WERI-Rb-1 (cell line): Measurements from ENCODE around the gene SMPDL3A.

Experiments used
- DNase-seq: peaks from one replicate; pipeline ENCODE4 v3.0.0-alpha.2; 2020
- H3K27ac ChIP-seq: fragments of 250-450 bp; sonication (Bioruptor Pico); 2 replicates; pipeline ENCODE4 v1.5.1; 2020; ENCODE audit warnings: mild to moderate bottlenecking, moderate library complexity
- H3K27me3 ChIP-seq: fragments of 250-450 bp; sonication (Bioruptor Pico); 2 replicates; pipeline ENCODE4 v1.5.1; 2021; ENCODE audit warnings: mild to moderate bottlenecking, low read depth, moderate library complexity; ENCODE audit not compliant: insufficient read depth, severe bottlenecking
- H3K36me3 ChIP-seq: fragments of 250-450 bp; sonication (Bioruptor Pico); 2 replicates; pipeline ENCODE4 v1.5.1; 2020; ENCODE audit warnings: mild to moderate bottlenecking, moderate library complexity
- H3K4me3 ChIP-seq: 2 replicates; pipeline ENCODE4 v1.5.1; 2011; ENCODE audit warnings: low read depth, mild to moderate bottlenecking, control low read depth, low read length
- H3K9me3 ChIP-seq: fragments of 250-450 bp; sonication (Bioruptor Pico); 2 replicates; pipeline ENCODE4 v1.5.1; 2021; ENCODE audit warnings: mild to moderate bottlenecking, moderate library complexity; ENCODE audit not compliant: severe bottlenecking
- TF ChIP-seq, protein P1 (sequence below): IDR thresholded peaks from 2 replicates; pipeline ENCODE4 v1.5.1; 2011; ENCODE audit warnings: low read depth, mild to moderate bottlenecking, control low read depth, inconsistent platforms, low read length

Gene SMPDL3A

DNA sequence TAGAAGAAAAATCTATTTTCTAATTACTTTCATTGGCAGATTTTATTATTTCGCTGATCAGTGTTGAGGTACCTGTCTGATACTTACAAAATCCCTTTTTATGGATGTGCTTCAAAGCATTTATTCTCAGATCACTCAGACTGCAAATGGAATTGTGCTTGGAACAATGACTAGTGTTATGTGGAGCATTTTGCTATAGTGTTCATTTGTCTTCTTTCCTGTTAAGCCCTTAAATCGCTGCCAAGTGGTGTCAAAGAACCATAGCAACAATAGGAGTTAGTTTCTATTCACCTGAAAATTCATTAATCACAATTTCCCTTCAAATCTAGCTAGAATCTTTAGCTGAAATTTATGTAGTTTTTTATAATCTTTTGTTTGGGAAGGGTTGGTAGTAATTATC, 29.8 kb downstream of the SMPDL3A start:
- Histone ChIP-seq H3K27ac (no peak overlapping the region), H3K4me3 (no peak overlapping the region), H3K27me3 (no peaks in the 10 kb centered on the region), H3K9me3 (no peaks in the 10 kb centered on the region), H3K36me3 (no peaks in the 10 kb centered on the region)
- DNase-seq, result no peak
- TF ChIP-seq, protein P1, sequence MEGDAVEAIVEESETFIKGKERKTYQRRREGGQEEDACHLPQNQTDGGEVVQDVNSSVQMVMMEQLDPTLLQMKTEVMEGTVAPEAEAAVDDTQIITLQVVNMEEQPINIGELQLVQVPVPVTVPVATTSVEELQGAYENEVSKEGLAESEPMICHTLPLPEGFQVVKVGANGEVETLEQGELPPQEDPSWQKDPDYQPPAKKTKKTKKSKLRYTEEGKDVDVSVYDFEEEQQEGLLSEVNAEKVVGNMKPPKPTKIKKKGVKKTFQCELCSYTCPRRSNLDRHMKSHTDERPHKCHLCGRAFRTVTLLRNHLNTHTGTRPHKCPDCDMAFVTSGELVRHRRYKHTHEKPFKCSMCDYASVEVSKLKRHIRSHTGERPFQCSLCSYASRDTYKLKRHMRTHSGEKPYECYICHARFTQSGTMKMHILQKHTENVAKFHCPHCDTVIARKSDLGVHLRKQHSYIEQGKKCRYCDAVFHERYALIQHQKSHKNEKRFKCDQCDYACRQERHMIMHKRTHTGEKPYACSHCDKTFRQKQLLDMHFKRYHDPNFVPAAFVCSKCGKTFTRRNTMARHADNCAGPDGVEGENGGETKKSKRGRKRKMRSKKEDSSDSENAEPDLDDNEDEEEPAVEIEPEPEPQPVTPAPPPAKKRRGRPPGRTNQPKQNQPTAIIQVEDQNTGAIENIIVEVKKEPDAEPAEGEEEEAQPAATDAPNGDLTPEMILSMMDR, result no peak

DNA sequence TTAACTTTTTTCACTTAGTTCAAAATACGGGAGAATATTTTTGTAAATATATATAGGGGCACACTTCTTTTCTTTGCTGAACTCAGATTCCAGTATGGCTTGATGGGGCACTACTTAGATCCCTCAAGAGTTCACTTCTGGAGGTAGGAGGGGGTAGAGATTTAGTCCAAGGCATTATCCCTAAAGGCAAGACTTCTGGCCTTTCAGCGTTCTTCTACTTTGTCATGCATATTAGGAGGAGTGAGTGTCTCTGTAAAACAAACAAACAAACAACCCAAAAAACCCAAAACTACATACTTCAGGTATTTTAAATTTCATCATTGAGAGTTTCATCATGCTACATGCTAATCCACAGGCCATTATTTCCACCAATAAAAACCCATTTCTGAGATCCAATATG, 32.0 kb downstream of the SMPDL3A start:
- Histone ChIP-seq H3K36me3 (no peaks in the 10 kb centered on the region), H3K9me3 (no peaks in the 10 kb centered on the region), H3K27ac (no peak overlapping the region), H3K27me3 (no peaks in the 10 kb centered on the region), H3K4me3 (no peak overlapping the region)
- DNase-seq, result no peak
- TF ChIP-seq, protein P1, result no peak

GRCh38 chr6:122825163-122825562, 36.1 kb downstream of the SMPDL3A start:
- TF ChIP-seq, protein P1, result no peak
- no peak overlapping the region for H3K27ac ChIP-seq
- H3K27me3 ChIP-seq, result no peaks in the 10 kb centered on the region
- DNase-seq, result no peak
- H3K9me3 ChIP-seq, result no peaks in the 10 kb centered on the region
- H3K4me3 ChIP-seq, result no peak overlapping the region
- no peaks in the 10 kb centered on the region for H3K36me3 ChIP-seq

DNA sequence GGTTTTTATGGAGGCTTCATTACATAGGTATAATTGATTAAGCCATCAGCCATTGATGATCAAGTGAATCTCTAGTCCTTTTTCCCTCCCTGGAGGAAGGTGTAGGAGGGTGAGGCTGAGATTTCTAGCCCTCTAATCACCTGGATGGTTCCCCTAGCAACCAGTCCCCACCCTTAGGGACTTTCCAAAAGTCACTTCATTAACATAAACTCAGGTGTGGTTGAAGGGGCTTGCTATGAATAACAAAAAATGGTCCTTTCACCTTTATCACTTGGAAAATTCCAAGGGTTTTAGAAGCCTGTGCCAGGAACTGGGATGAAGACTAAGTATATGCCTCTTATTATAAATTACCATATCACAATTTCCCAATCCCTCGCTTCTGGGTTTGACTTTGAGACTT, 40.4 kb downstream of the SMPDL3A start:
- Histone ChIP-seq H3K9me3 (no peaks in the 10 kb centered on the region), H3K36me3 (no peaks in the 10 kb centered on the region), H3K27ac (no peak overlapping the region), H3K27me3 (no peaks in the 10 kb centered on the region), H3K4me3 (no peak overlapping the region)
- DNase-seq, result no peak
- TF ChIP-seq, protein P1, result no peak

DNA sequence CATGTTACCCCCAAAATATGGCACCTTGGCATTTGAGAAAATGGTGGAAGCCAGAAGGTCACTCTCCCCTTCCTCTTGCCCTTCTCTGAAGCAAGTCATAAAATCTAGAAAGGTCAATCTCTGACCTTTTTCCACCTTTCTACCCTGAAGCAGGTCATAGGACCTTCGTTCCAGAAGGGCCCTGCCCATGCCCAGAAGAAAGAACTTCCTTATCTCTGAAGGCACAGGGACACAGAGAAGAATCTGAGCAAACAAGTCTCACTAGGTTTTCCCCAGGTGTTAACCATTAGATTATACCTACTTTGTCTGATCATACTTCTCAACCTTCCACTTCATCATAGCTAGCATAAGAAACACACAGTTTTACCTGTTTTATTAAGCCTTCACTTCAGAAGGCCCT, 42.5 kb downstream of the SMPDL3A start:
- no peak overlapping the region for H3K27ac ChIP-seq
- TF ChIP-seq, protein P1, result no peak
- H3K36me3 ChIP-seq, result no peaks in the 10 kb centered on the region
- DNase-seq, result no peak
- H3K27me3 ChIP-seq, result no peaks in the 10 kb centered on the region
- no peak overlapping the region for H3K4me3 ChIP-seq
- H3K9me3 ChIP-seq, result no peaks in the 10 kb centered on the region

DNA sequence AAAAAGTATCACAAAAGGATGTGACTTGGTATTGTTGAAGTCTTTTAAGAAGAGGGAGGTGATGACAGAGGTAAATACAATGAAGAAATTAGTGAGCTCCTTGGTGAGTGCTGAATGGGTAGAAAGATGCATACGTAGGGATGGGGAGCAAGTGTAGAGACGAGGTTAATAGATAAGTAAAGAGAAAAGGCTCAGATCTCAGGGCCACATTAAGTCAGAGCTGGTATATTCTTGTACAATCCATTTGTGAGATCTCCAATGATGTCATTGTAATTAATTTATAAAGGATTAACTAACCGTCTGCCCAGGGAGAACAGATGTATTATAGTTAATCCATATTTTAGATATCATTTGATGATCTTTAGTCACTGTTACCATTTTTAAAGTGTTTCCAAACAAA, 43.4 kb downstream of the SMPDL3A start:
- no peak overlapping the region; the same call in 1 of the 2 replicates for H3K4me3 ChIP-seq
- peak overlapping the region; percentile 76 for H3K27ac ChIP-seq
- no peaks in the 10 kb centered on the region for H3K9me3 ChIP-seq
- DNase-seq, result no peak
- TF ChIP-seq, protein P1, result no peak
- H3K27me3 ChIP-seq, result no peaks in the 10 kb centered on the region
- H3K36me3 ChIP-seq, result no peaks in the 10 kb centered on the region
